Endometrial microvascular endothelial cells (primary cell): Measurements from ENCODE around the gene AGMO. TPM values are rescaled to one million over a fixed set of nuclear protein-coding genes. Genes with fewer than 3 reads are reported as not detected.

Experiments
- in situ Hi-C: cut with HindIII; loops from 2 replicates; pipeline ENCODE4 v1.10.0; 2017; ENCODE audit warnings: low sequenced_read_pairs, low pct_unique_long_range_greater_than_20kb; ENCODE audit errors: inconsistent ontology term
- total RNA-seq: library from RNA; depleted of rRNA; stranded (reverse); fragments of >200 nt; gene quantifications from one replicate; pipeline ENCODE4 v1.2.3, GENCODE V29; 2015; ENCODE audit errors: inconsistent ontology term

The AGMO gene
- total RNA-seq, 1 donor from 2014 or later, result 0.19 TPM

DNA sequence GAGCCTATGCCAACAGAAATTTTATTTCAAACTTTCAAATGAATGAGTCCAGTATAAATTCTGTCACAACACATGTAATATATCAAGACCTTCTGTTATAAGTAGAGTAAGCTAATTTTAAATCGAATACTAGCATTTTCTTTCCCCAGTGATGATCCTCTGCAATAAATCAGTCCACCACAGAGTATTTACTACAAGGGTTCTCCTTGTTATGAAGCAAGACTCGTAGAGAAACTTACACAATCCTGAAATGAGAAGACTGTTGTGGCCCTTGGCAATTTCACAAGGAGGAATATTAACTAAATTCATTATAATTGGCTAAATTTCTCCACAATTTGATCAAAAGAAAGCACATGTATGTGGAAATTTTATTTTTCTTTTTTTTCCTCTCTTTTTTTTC is 346.8 kb downstream of the AGMO start:
- in situ Hi-C loops, result no loop called here

DNA sequence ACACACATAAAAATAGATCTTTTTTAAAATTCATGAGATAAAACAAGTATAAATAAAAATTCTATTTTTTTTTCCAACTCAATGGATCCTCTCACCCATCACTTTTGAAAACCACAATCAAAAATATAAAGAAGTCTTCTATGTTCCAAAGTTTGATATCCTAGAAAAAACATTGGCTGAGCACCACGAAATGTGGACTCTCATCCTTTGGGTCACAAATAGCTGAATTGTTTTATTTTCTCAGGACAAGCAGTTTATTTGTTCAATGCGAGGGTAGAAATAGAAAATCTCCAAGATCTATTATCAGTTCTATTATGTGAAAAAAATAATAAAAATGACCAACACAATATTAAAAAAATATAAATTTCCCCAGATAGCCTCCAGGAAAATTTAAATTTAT is 348.7 kb downstream of the AGMO start:
- in situ Hi-C loops, result no loop called here

GRCh38 chr7:15209429-15209828 is 352.4 kb downstream of the AGMO start:
- in situ Hi-C loops, result no loop called here

DNA sequence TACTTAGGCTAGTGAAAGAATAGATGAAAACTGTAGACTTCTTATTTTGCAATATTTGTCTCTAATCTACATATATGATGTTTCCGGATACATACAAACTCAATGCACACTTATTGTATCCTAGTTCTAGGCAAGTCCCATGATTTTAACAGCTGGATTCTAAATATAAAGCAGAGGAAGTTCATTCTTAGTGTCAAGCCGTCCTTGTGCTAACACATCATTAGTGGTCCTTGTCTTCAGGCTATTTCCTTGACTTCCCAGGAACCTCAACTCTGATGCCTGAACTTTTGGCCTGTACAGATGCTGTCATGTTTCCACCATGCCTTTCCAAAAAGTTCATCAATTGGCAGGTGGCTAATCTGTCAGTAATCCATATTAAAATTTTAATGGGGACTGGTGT is 357.4 kb downstream of the AGMO start:
- in situ Hi-C loops, result no loop called here

DNA sequence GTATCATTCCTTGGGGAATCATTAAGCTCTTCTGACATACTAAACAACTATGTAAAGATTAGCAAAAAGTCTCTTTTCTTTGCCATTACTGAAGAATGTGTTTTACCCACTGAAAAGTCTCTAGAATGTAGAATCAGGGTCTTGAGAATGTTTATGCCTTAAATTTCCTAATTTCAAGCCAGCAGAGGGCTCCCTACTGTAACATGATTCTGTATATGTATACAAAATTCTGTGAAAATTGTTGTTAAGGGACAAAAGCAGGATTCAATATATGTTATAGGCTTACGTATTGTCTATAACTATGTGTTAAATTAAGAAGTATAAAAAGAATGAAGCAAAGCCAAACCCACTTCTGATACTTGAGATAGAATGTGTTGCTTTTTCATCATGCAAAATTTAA is 362.3 kb downstream of the AGMO start:
- in situ Hi-C loops, result no loop called here

- in situ Hi-C loops, result no loop called here
Observed at GRCh38 chr7:15197042-15197977, 364.5 kb downstream of the AGMO start.

- in situ Hi-C loops, result no loop called here
Observed at GRCh38 chr7:15178065-15178464, 383.8 kb downstream of the AGMO start.

GRCh38 chr7:15176089-15176488 is 385.7 kb downstream of the AGMO start:
- in situ Hi-C loops, result no loop called here

DNA sequence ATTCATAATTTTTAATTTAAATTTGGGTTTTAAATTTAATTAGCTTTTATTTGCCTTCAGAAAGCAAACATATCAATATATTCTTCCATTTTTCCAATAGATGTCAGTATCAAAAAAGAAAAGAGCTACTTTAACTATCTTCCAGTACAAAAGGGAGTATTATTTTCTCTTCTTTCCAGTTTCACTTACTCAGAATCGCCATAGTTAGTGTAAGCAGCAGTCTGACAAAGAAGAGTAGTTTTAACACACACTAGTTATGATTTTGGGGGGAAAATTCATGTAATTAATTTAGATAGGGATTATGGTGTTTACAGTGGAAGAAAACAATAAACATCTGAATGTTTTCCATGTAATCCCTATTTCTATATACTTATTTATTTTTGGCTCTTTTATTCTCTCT is 386.7 kb downstream of the AGMO start:
- in situ Hi-C loops, result no loop called here

DNA sequence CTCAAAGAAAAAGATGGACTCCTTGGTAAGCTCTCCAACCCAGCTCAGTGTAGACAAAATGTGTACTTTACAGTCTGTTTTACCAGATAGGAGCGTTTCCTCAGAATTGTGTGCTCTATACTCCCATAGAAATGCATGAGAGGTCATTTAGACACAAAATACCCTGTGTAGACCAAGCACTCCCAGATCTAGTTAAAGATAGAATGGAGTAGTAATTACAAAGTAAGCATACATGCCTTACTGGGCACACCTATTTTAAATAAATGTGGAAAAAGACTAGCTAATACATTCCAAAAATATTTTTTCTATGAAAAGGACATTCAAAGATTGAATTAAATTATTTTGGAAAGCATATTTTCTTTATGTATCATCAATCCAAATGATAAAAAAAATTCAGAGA is 387.3 kb downstream of the AGMO start:
- in situ Hi-C loops, result no loop called here

DNA sequence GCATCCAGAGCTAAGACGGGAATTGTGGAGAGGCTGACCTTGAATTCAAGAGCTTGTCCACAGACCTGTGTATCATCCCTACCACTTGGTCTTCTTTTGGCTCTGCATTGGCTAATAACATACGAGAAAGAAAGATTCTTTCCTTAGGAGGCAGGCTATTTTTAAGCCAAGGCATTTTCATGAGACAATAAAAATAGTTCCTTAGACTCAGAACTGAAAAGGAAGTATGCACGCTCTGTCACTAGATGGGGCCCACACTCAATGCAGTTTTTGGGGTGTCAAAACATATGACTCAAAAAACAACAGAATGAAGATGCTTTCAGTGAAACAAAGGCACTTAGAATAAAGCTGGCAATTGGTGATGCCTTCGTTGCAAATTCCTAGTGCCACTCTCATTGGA is 393.3 kb downstream of the AGMO start:
- in situ Hi-C loops, result no loop called here

- in situ Hi-C loops, result no loop called here
Observed at GRCh38 chr7:15167912-15168311, 393.9 kb downstream of the AGMO start.

DNA sequence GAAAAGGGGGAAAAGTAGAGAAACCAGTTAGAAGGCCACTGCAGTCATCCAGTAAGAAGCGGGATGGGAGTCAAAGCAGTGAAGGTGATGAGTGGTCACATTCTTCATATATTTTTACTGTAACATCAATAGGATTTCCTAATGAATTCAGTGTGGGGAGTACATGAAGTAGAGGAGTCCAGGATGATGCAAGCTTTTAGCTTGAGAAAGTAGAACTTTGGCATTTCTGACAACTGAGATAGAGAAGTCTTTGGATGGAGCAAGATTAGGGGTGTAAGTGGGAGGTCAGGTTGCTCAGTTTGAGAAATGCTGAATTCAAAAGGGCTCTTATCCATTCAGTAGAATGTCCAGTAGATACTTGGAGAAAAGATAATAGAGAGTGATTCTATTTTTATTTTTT is 395.2 kb downstream of the AGMO start:
- in situ Hi-C loops, result no loop called here

GRCh38 chr7:15159261-15159660 is 402.6 kb downstream of the AGMO start:
- in situ Hi-C loops, result no loop called here

GRCh38 chr7:15158141-15158810 is 403.5 kb downstream of the AGMO start:
- in situ Hi-C loops, result no loop called here

Other genes starting within 250 kb of the AGMO start
- gene MEOX2, start 124.7 kb upstream of the AGMO start, total RNA-seq, result not detected